ENCODE data around the gene PEMT. TPM values are rescaled to one million over a fixed set of nuclear protein-coding genes. Genes with fewer than 3 reads are reported as not detected.

The PEMT gene
- total and polyA plus RNA-seq, 2 donors (not counting 1 experiment from before 2014, with no cell fraction given) = 10.7 to 20.3 TPM

GRCh38 chr17:17491546-17491988 lies 99.9 kb downstream of the PEMT start:
- H3K27me3 Mint-ChIP-seq = peaks cover 5% of the 10 kb centered on the region
- Histone ChIP-seq H3K4me2 (replicated peaks; ENCODE audit: low read depth, low read length, poor library complexity, severe bottlenecking) (no peak overlapping the region), H3K79me2 (ENCODE audit: control insufficient read depth, insufficient read depth, low read length) (no peaks in the 10 kb centered on the region), H3K4me3 (ENCODE audit: control extremely low read depth in 1 of 5, extremely low read depth in 1 of 5, insufficient read depth in 1 of 5, low read depth in 2 of 5, low read length in 4 of 5) (no peak overlapping the region), H3K9me3 (ENCODE audit: control extremely low read depth in 1 of 3, control insufficient read depth in 2 of 3, insufficient read depth in 1 of 3, low read length in 2 of 3) (peaks cover 0 to 5% (median 0%) of the 10 kb centered on the region in 3 donors), H2AFZ (ENCODE audit: insufficient read depth, low read depth, low read length, poor library complexity, severe bottlenecking) (no peak overlapping the region), H3K27ac (ENCODE audit: low read length in 2 of 2) (no peak overlapping the region), H3K27me3 (replicated peaks in 1 of 4; ENCODE audit: control extremely low read depth in 1 of 4, control insufficient read depth in 3 of 4, insufficient read depth in 4 of 4, low read length in 3 of 4) (peaks cover 0 to 17% (median 5%) of the 10 kb centered on the region in 4 experiments), H4K20me1 (ENCODE audit: control insufficient read depth, insufficient read depth, low read length, poor library complexity, severe bottlenecking) (peaks cover 8% of the 10 kb centered on the region), H3K9ac (ENCODE audit: low read length) (no peak overlapping the region), H3K36me3 (replicated peaks in 1 of 2; ENCODE audit: control extremely low read depth in 1 of 2, control insufficient read depth in 1 of 2, extremely low read depth in 1 of 2, insufficient read depth in 2 of 2, low read length in 1 of 2) (peaks cover 0 to 26% of the 10 kb centered on the region in 2 experiments), H3K4me1 (ENCODE audit: control insufficient read depth in 2 of 2, insufficient read depth in 2 of 2, low read length in 2 of 2) (peaks cover 17 to 18% of the 10 kb centered on the region in 2 donors)
- intact Hi-C loops (cut with micrococcal nuclease) = no loop called here
- no peak for DNase-seq
- no peak overlapping the region for H3K27ac Mint-ChIP-seq
- no peak overlapping the region for H3K4me3 Mint-ChIP-seq
- no peaks in the 10 kb centered on the region for H3K9me3 Mint-ChIP-seq (ENCODE audit: insufficient read depth)
- peaks cover 21% of the 10 kb centered on the region for H3K4me1 Mint-ChIP-seq
- 40% methylated on average over 5 of the region's 17 CpGs for WGBS (ENCODE audit: insufficient coverage)
- ATAC-seq (ENCODE audit: low read depth) = no peak
- ChIA-PET CTCF (interaction anchor here (0.5 to 1.7 kb wide), 2 partner anchors 150 to 176 kb away, joined by 3 to 15 read pairs; no protein-coding TSS in a partner anchor), POLR2A (no interaction called here)
- TF ChIP-seq EZH2 (IDR thresholded peaks at IDR 0.05; ENCODE audit: borderline replicate concordance, insufficient read depth, low read depth, low read length, poor library complexity, severe bottlenecking) (no peak), CTCF (IDR thresholded peaks at IDR 0.05) (no peak)

GRCh38 chr17:17491031-17491471 lies 100.5 kb downstream of the PEMT start:
- Histone ChIP-seq H3K4me3 (ENCODE audit: control extremely low read depth in 1 of 5, extremely low read depth in 1 of 5, insufficient read depth in 1 of 5, low read depth in 2 of 5, low read length in 4 of 5) (no peak overlapping the region), H3K4me2 (replicated peaks; ENCODE audit: low read depth, low read length, poor library complexity, severe bottlenecking) (no peak overlapping the region), H4K20me1 (ENCODE audit: control insufficient read depth, insufficient read depth, low read length, poor library complexity, severe bottlenecking) (peaks cover 10% of the 10 kb centered on the region), H3K4me1 (ENCODE audit: control insufficient read depth in 2 of 2, insufficient read depth in 2 of 2, low read length in 2 of 2) (peaks cover 15 to 16% of the 10 kb centered on the region in 2 donors), H3K36me3 (replicated peaks in 1 of 2; ENCODE audit: control extremely low read depth in 1 of 2, control insufficient read depth in 1 of 2, extremely low read depth in 1 of 2, insufficient read depth in 2 of 2, low read length in 1 of 2) (peaks cover 0 to 26% of the 10 kb centered on the region in 2 experiments), H3K27ac (ENCODE audit: low read length in 2 of 2) (no peak overlapping the region), H2AFZ (ENCODE audit: insufficient read depth, low read depth, low read length, poor library complexity, severe bottlenecking) (no peak overlapping the region), H3K9ac (ENCODE audit: low read length) (no peak overlapping the region), H3K27me3 (replicated peaks in 1 of 4; ENCODE audit: control extremely low read depth in 1 of 4, control insufficient read depth in 3 of 4, insufficient read depth in 4 of 4, low read length in 3 of 4) (peaks cover 0 to 14% (median 5%) of the 10 kb centered on the region in 4 experiments), H3K79me2 (ENCODE audit: control insufficient read depth, insufficient read depth, low read length) (no peaks in the 10 kb centered on the region), H3K9me3 (ENCODE audit: control extremely low read depth in 1 of 3, control insufficient read depth in 2 of 3, insufficient read depth in 1 of 3, low read length in 2 of 3) (peaks cover 0 to 5% (median 0%) of the 10 kb centered on the region in 3 donors)
- no peak for ATAC-seq (ENCODE audit: low read depth)
- peaks cover 21% of the 10 kb centered on the region for H3K4me1 Mint-ChIP-seq
- WGBS (ENCODE audit: insufficient coverage) = 54% methylated on average over 10 of the region's 10 CpGs
- CTCF ChIA-PET = interaction anchor here (0.5 to 1.7 kb wide), 2 partner anchors 151 to 176 kb away, joined by 3 to 15 read pairs; no protein-coding TSS in a partner anchor
- DNase-seq = no peak
- H3K9me3 Mint-ChIP-seq (ENCODE audit: insufficient read depth) = no peaks in the 10 kb centered on the region
- no peak for TF ChIP-seq CTCF (IDR thresholded peaks at IDR 0.05)
- TF ChIP-seq EZH2 (IDR thresholded peaks at IDR 0.05; ENCODE audit: borderline replicate concordance, insufficient read depth, low read depth, low read length, poor library complexity, severe bottlenecking) = no peak
- POLR2A ChIA-PET = no interaction called here
- no peak overlapping the region for H3K27ac Mint-ChIP-seq
- H3K27me3 Mint-ChIP-seq = peaks cover 5% of the 10 kb centered on the region
- intact Hi-C loops (cut with micrococcal nuclease) = no loop called here
- no peak overlapping the region for H3K4me3 Mint-ChIP-seq
